Activated T-helper 1 cell treated with anti-CD3 and anti-CD28 coated beads, Interleukin-12 subunit alpha, Interleukin-12 subunit beta, Interleukin-2, Interleukin-4 antibody, amounts not matched to agents 30 ng/mL and 10 ng/mL and 1 ng/mL, durations not matched to agents 14 hours and 24 hours and 36 hours (primary cell): ENCODE data around the gene TPM1. TPM values are rescaled to one million over a fixed set of nuclear protein-coding genes. Genes with fewer than 3 reads are reported as not detected.
"Not testable (repeated sequence)": the region's sequence is repeated elsewhere in the genome, so short reads cannot be mapped to it uniquely, and the experiment has no call there.

Source experiments
- DNase-seq: peaks from one replicate; pipeline ENCODE4 v3.0.0; 2021; ENCODE audit warnings: low spot score
- H3K27ac Mint-ChIP-seq: one replicate; pipeline ENCODE4 v1.8.0; 2021; ENCODE audit warnings: mild to moderate bottlenecking, mixed read lengths
- H3K27me3 Mint-ChIP-seq: one replicate; pipeline ENCODE4 v1.8.0; 2022; ENCODE audit warnings: mild to moderate bottlenecking, moderate library complexity, mixed read lengths; ENCODE audit not compliant: insufficient read depth
- H3K36me3 Mint-ChIP-seq: one replicate; pipeline ENCODE4 v1.8.0; 2021; ENCODE audit warnings: low read depth, mixed read lengths
- H3K4me1 Mint-ChIP-seq: one replicate; pipeline ENCODE4 v1.8.0; 2021; ENCODE audit warnings: low read depth, mixed read lengths
- H3K4me3 Mint-ChIP-seq: one replicate; pipeline ENCODE4 v1.8.0; 2021; ENCODE audit warnings: mild to moderate bottlenecking, moderate library complexity, mixed read lengths
- H3K9me3 Mint-ChIP-seq: one replicate; pipeline ENCODE4 v1.8.0; 2021; ENCODE audit warnings: mixed read lengths
- intact Hi-C: fragments of 100-400 bp; cut with micrococcal nuclease; formaldehyde crosslinking; loops from one replicate; pipeline ENCODE4 v1.15.1; 2024
- total RNA-seq: library from RNA; stranded (reverse); gene quantifications from 2 replicates; pipeline ENCODE4 v1.2.3, GENCODE V29; 2022

TPM1 gene
- total RNA-seq, 1 donor from 2014 or later = 9.3 TPM

GRCh38 chr15:63093486-63094205, 51.1 kb downstream of the TPM1 start:
- H3K27me3 Mint-ChIP-seq = peaks cover 4% of the 10 kb centered on the region
- peak; percentile 56 for DNase-seq
- peaks cover 5% of the 10 kb centered on the region for H3K4me1 Mint-ChIP-seq
- H3K4me3 Mint-ChIP-seq = no peak overlapping the region
- no peaks in the 10 kb centered on the region for H3K36me3 Mint-ChIP-seq
- no peaks in the 10 kb centered on the region for H3K9me3 Mint-ChIP-seq
- no peak overlapping the region for H3K27ac Mint-ChIP-seq
- intact Hi-C loops = loop anchor here (1.0 kb wide), 2 partner anchors 45 to 311 kb away; no protein-coding TSS in a partner anchor

GRCh38 chr15:63094495-63094931, 52.0 kb downstream of the TPM1 start:
- Mint-ChIP-seq H3K27ac (no peak overlapping the region), H3K4me3 (no peak overlapping the region), H3K27me3 (peaks cover under 1% of the 10 kb centered on the region), H3K4me1 (peaks cover 5% of the 10 kb centered on the region), H3K9me3 (no peaks in the 10 kb centered on the region), H3K36me3 (no peaks in the 10 kb centered on the region)
- DNase-seq = no peak
- intact Hi-C loops = no loop called here

GRCh38 chr15:63096178-63096577, 53.6 kb downstream of the TPM1 start:
- Mint-ChIP-seq H3K4me1 (peaks cover 5% of the 10 kb centered on the region), H3K27ac (no peak overlapping the region), H3K9me3 (no peaks in the 10 kb centered on the region), H3K27me3 (no peaks in the 10 kb centered on the region), H3K4me3 (no peak overlapping the region), H3K36me3 (no peaks in the 10 kb centered on the region)
- intact Hi-C loops = no loop called here
- DNase-seq = no peak

- H3K4me1 Mint-ChIP-seq, intact Hi-C loops, DNase-seq, H3K27me3 Mint-ChIP-seq, H3K27ac Mint-ChIP-seq, H3K9me3 Mint-ChIP-seq, H3K36me3 Mint-ChIP-seq, H3K4me3 Mint-ChIP-seq: not testable (repeated sequence)
Observed at GRCh38 chr15:63098901-63099300, 56.4 kb downstream of the TPM1 start.

- not testable (repeated sequence) for DNase-seq, H3K4me1 Mint-ChIP-seq
Observed at GRCh38 chr15:63099581-63099980, 57.0 kb downstream of the TPM1 start.

GRCh38 chr15:63103416-63103815, 60.9 kb downstream of the TPM1 start:
- Mint-ChIP-seq H3K27me3 (peaks cover 2% of the 10 kb centered on the region), H3K27ac (no peak overlapping the region), H3K4me1 (no peaks in the 10 kb centered on the region), H3K36me3 (no peaks in the 10 kb centered on the region), H3K9me3 (peaks cover 7% of the 10 kb centered on the region), H3K4me3 (no peak overlapping the region)
- intact Hi-C loops = no loop called here
- no peak for DNase-seq

More at GRCh38 chr15:63099581-63099980, 57.0 kb downstream of the TPM1 start:
- H3K4me3 Mint-ChIP-seq, H3K27me3 Mint-ChIP-seq, H3K27ac Mint-ChIP-seq, intact Hi-C loops, H3K9me3 Mint-ChIP-seq, H3K36me3 Mint-ChIP-seq: not testable (repeated sequence)

GRCh38 chr15:63104727-63105126, 62.2 kb downstream of the TPM1 start:
- H3K27me3 Mint-ChIP-seq = peaks cover 12% of the 10 kb centered on the region
- no peak overlapping the region for H3K27ac Mint-ChIP-seq
- peaks cover 7% of the 10 kb centered on the region for H3K9me3 Mint-ChIP-seq
- intact Hi-C loops = no loop called here
- no peaks in the 10 kb centered on the region for H3K36me3 Mint-ChIP-seq
- no peaks in the 10 kb centered on the region for H3K4me1 Mint-ChIP-seq
- DNase-seq = no peak
- H3K4me3 Mint-ChIP-seq = no peak overlapping the region

GRCh38 chr15:63105354-63105753, 62.8 kb downstream of the TPM1 start:
- peaks cover 12% of the 10 kb centered on the region for H3K27me3 Mint-ChIP-seq
- DNase-seq, H3K36me3 Mint-ChIP-seq, H3K4me3 Mint-ChIP-seq, H3K4me1 Mint-ChIP-seq, H3K27ac Mint-ChIP-seq, H3K9me3 Mint-ChIP-seq, intact Hi-C loops: not testable (repeated sequence)

GRCh38 chr15:63107895-63108546, 65.5 kb downstream of the TPM1 start:
- H3K27ac Mint-ChIP-seq = no peak overlapping the region
- H3K36me3 Mint-ChIP-seq = no peaks in the 10 kb centered on the region
- H3K4me1 Mint-ChIP-seq = no peaks in the 10 kb centered on the region
- DNase-seq = no peak
- no peak overlapping the region for H3K4me3 Mint-ChIP-seq
- peaks cover 12% of the 10 kb centered on the region for H3K27me3 Mint-ChIP-seq
- intact Hi-C loops = no loop called here
- peaks cover 7% of the 10 kb centered on the region for H3K9me3 Mint-ChIP-seq

GRCh38 chr15:63109498-63109897, 67.0 kb downstream of the TPM1 start:
- Mint-ChIP-seq H3K36me3 (no peaks in the 10 kb centered on the region), H3K4me1 (no peaks in the 10 kb centered on the region), H3K9me3 (peaks cover 7% of the 10 kb centered on the region), H3K4me3 (no peak overlapping the region), H3K27ac (no peak overlapping the region), H3K27me3 (peaks cover 10% of the 10 kb centered on the region)
- no peak for DNase-seq
- intact Hi-C loops = no loop called here

GRCh38 chr15:63109920-63110319, 67.4 kb downstream of the TPM1 start:
- Mint-ChIP-seq H3K4me3 (no peak overlapping the region), H3K9me3 (peaks cover 7% of the 10 kb centered on the region), H3K36me3 (no peaks in the 10 kb centered on the region), H3K4me1 (no peaks in the 10 kb centered on the region), H3K27ac (no peak overlapping the region), H3K27me3 (peaks cover 10% of the 10 kb centered on the region)
- no peak for DNase-seq
- intact Hi-C loops = no loop called here

- intact Hi-C loops = no loop called here
- no peak for DNase-seq
- H3K36me3 Mint-ChIP-seq = no peaks in the 10 kb centered on the region
- no peak overlapping the region for H3K27ac Mint-ChIP-seq
- no peak overlapping the region for H3K4me3 Mint-ChIP-seq
- H3K4me1 Mint-ChIP-seq = no peaks in the 10 kb centered on the region
- peaks cover 10% of the 10 kb centered on the region for H3K27me3 Mint-ChIP-seq
- peaks cover under 1% of the 10 kb centered on the region for H3K9me3 Mint-ChIP-seq
Observed at GRCh38 chr15:63110428-63111026, 68.0 kb downstream of the TPM1 start.

- no peak for DNase-seq
- Mint-ChIP-seq H3K4me3 (no peak overlapping the region), H3K4me1 (no peaks in the 10 kb centered on the region), H3K9me3 (no peaks in the 10 kb centered on the region), H3K27ac (no peak overlapping the region), H3K27me3 (peaks cover 10% of the 10 kb centered on the region), H3K36me3 (no peaks in the 10 kb centered on the region)
- intact Hi-C loops = no loop called here
Observed at GRCh38 chr15:63111481-63111880, 68.9 kb downstream of the TPM1 start.
